GM19238 (cell line): Measurements from ENCODE around the gene SLC17A2.

ENCODE experiments used
- DNase-seq: peaks from one replicate; pipeline ENCODE4 v3.0.0; 2011; ENCODE audit warnings: low spot score; ENCODE audit not compliant: insufficient read length

Gene SLC17A2

DNA sequence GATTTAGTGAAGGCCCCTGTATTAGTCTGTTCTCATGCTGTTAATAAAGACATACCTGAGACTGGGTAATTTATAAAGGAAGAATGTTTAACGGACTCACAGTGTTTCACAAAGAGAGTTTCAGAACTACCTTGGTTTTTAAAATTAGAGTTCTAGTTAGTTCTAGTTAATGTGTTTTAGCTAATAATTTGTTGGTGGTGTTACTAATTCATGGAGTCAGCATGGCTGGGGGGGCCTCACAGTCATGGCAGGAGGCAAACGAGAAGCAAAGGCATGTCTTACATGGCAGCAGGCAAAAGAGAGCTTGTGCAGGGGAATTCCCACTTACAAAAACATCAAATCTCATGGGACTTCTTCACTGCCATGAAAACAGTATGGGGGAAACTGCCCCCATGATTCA, 44.4 kb downstream of the SLC17A2 start:
- no peak for DNase-seq

DNA sequence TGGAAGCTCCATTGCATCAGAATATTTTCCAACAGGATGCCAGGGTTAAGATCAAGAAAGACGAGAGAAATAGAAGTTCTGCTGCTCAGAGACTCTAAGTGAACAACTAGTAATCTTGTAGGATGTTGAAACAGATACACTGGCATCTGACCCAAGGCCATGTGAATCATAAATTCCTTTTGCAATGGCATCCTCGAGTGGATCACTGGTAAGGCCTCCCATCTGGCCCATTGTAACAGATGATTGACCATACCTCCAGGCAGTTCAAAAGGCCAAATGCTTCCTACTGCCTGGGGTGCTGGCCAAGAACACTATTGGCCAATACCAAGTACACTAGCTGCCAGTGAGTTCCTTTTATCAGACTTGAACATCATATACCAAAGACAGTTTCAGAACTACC, 46.5 kb downstream of the SLC17A2 start:
- DNase-seq, result no peak

- no peak for DNase-seq
Measured at GRCh38 chr6:25883536-25883935, 47.0 kb downstream of the SLC17A2 start.

- peak; percentile 4 for DNase-seq
Measured at GRCh38 chr6:25882051-25882496, 48.4 kb downstream of the SLC17A2 start.

DNA sequence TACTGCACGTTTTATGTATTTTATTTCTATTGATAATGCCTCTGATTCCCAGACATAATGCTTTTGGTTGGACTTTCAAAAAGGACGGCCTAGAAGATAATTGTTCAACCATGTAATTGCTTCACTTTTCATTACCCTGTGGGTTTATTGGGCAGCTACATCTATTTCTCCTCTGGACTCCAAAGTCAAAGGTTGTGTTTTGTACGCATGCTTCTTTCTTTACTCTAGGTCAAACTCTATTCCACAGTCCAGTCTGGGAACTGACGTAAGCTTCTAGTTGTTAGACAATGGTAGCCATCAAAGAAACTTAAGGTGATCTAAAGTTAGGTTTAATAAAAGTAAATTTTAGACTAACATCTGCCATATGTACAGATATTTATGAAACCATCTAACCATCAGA, 49.9 kb downstream of the SLC17A2 start:
- DNase-seq, result no peak

DNA sequence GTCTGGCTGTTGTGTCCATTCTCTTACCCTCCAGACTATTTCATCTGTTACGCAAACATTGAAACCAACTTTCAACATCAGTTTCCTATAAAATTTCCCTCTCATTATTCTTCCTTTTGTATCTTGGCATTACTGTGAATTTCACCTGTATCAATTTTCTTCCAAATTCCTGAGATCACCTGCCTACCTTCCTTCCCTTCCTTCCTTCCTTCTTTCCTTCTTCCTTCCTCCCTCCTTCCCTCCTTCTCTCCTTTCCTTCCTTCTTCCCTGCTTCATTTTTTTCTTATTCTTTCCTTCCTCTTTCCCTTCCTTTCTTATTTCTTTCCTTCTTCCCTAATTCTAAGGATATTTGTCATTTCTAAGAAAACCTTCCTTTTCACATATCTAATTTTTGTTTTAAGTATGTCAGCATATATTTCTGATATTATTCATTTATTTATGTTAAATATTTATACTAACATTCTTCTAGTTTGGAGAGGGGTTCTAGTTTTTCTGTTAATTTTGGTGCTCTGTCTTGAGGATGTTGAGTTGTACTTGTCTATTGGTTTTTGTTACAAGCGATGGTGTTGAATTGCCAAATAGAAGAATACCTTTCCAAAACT, 51.7 kb downstream of the SLC17A2 start:
- no peak for DNase-seq

GRCh38 chr6:25875926-25876602, 54.4 kb downstream of the SLC17A2 start:
- no peak for DNase-seq

- no peak for DNase-seq
Measured at GRCh38 chr6:25875563-25875905, 55.0 kb downstream of the SLC17A2 start.

DNA sequence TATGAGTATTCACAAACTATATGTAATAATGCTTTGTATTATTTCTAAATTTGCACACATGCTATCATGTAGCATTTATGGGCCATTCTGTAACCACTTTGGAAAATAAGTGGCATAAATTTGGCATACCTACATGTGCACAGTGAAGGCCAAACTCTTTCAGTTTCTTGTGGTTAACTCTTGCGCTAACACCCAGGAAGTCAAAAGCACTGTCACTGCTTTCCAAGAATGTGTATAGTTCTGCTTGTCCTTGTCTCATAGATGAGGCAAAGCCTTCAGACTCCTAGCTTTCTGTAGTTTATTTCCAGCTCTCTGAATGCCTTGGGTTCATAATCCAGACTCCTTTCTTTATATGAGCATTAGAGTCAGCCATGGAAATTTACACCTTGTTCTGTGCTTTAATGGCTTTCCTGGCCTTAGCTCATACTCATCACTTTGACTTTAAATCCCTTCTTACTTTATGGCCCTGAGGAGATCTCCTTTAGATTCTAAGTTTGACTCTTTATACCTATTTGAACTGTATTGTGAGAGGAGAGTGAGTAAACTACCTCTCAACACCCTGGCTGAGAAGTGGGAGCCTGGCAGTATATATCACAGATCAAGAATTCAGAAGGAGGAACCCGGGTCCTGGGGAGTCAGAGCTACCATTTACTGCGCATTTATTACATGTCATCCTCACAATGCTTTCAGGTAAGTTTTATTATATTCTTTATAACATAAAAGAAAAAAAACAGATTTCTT, 55.5 kb downstream of the SLC17A2 start:
- no peak for DNase-seq

DNA sequence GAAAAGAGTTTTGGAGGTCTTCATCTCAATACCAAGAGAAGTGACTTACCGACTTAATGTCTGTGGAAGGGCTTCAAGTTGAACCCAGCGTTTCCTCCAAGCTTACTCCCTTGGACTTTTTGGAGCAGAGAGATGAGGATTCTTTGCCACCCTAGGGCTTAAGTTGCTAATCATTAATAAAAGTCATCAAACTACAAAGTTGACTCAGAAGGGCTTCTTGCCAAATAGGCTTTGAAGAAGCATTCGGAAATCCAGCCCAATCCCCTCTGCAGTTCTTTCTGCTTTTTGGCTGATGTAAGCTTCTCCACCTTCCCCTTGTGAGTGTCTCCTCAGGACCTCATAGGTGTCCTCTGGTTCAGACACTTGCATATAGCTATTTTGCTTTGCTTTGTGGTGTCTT, 56.4 kb downstream of the SLC17A2 start, which contains the start of gene SLC17A3:
Gene SLC17A3 (minus strand): TSS at position 126 of the 400 bp plus-strand sequence. CDS start 5,856 bp downstream, outside the sequence.
- no peak for DNase-seq

DNA sequence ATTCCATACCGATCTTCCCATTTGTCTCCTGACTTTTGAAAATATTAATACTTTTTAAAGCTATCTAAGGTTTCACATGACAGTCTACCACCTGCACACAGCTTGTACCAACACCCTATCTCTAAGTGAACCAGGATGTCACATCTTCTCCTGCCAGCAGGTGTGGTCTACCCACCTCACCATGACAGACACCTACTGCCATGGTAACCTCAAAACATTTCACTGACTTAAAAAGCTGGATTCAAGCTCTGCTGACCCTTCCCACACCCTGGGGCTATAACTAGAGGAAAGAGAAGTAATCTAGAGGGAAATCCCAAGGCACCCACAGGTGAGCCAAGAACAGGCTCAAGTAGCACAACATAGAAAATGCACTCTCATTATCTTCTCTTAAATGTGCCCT, 57.7 kb downstream of the SLC17A2 start:
- DNase-seq, result no peak

DNA sequence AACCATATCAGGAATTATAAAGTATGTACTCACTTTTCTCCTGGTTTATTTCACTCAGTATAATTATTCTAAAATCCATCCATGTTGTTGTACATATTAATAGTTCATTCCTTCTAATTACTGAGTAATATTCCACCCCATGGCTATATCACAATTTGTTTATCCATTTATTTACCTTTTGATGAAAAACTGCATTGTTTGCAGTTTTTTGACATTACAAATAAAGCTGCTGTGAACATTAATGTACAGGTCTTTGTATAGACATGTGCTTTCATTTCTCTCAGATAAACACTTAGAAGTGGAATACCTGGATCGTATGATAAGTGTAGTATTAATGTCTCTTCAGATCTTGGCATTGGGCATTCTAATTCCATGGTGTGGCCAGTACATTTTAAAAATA, 60.7 kb downstream of the SLC17A2 start:
- no peak for DNase-seq

- DNase-seq, result no peak
Measured at GRCh38 chr6:25868436-25869183, 61.9 kb downstream of the SLC17A2 start.

- no peak for DNase-seq
Measured at GRCh38 chr6:25866011-25866410, 64.5 kb downstream of the SLC17A2 start.

DNA sequence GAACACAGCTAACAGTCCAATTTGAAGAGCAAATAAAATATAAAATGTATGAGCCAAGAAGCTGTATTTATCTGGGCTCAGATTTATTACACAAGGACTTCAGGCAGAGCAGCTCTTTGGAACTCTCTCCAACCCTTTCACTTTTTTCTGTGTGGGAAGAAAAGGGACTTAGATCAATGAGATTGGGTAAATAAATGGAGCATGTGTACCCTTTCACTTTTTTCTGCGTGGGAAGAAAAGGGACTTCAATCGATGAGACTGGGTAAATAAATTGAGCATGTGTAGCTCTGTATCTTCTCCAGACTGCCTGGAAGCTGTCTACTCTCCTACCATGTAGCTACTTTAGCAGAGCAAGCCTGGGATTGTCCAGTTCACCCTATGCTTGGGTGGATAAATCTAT, 67.1 kb downstream of the SLC17A2 start:
- no peak for DNase-seq
